NCI-H1694 treated with DMSO at 0.1 percent for 48 hours (cell line): ENCODE results near the gene PC.

ENCODE experiments used
- DNase-seq: peaks from one replicate; lab custom pipeline; 2025; lab: John Stamatoyannopoulos, UW

Gene PC

DNA sequence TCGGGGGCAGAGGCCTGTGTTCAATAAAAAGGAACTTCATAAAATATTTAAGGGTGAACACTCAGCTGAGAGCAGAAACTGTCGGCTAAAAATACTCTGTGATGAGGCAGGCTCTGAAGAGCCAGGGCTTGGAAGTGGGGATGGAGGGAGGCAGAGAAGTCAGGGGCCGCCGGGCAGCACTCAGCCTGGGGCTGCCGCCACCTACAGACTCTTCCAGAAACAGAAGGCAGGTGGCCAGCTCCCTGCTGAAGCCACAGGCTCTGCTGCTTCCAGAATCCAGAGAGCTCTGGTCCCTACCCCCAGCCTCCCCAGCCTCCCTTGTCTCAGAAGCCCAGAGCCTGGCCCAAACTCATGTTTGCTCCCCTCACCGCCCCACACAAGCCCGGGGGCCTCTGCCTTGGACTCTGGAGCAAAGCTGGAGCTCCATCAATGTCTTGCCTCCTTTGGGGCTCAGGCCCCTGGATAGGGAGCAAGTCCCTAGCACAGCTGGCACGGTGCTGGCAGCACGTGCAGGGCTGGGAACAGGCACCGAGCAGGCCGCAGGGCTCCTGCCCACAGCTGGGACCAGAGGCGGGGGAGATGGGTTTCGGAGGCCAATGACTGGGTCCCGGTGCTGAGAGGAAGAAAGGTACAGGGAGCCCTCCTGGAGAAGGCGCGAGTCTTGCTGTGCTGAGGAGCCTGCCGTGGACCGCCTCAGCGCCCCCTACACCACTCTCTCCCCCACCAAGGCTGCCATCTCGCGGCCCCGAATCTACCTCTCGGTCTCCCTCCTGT lies 93.1 kb downstream of the PC start:
- DNase-seq = no peak

GRCh38 chr11:66864172-66864901 lies 93.8 kb downstream of the PC start:
- no peak for DNase-seq

GRCh38 chr11:66863428-66864125 lies 94.6 kb downstream of the PC start:
- DNase-seq = no peak

GRCh38 chr11:66862559-66863037 lies 95.6 kb downstream of the PC start:
- DNase-seq = no peak

DNA sequence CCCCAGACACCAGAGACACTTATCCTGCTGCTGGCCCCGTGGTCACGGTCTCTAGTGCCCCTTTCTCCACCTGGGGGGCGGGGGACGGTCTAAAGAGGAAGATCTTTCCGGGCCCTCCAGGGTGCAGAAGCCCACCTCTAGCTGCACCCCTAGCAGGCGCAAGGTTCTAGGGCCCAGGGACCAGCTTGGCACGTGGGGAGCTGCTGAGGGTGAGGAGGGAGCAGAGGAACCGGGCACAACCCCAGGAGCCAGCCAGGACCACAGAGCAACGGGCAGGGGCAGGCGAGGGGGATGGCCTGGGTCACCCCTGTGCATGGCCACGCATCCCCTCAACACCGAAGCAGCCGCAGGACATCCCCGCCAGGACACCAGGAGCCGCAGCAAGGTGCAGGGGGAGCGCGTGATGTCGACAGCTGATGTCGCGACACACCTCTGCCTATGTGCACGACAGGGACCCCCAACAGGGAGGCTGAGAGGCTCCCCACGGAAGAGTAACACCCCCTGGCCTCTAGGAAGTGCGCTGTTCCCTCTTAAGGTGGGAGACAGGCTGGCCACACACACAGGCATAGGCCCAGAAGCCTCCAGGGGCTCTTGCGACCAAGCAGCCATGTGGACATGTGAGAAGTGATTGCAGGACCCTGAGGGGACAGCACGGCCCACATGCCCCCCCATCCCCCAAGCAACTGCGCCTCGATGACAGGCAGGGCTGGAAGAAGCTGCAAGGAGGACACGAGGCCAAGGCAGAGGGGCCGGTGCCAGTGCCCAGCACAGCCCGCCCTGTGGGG lies 96.2 kb downstream of the PC start:
- DNase-seq = no peak

DNA sequence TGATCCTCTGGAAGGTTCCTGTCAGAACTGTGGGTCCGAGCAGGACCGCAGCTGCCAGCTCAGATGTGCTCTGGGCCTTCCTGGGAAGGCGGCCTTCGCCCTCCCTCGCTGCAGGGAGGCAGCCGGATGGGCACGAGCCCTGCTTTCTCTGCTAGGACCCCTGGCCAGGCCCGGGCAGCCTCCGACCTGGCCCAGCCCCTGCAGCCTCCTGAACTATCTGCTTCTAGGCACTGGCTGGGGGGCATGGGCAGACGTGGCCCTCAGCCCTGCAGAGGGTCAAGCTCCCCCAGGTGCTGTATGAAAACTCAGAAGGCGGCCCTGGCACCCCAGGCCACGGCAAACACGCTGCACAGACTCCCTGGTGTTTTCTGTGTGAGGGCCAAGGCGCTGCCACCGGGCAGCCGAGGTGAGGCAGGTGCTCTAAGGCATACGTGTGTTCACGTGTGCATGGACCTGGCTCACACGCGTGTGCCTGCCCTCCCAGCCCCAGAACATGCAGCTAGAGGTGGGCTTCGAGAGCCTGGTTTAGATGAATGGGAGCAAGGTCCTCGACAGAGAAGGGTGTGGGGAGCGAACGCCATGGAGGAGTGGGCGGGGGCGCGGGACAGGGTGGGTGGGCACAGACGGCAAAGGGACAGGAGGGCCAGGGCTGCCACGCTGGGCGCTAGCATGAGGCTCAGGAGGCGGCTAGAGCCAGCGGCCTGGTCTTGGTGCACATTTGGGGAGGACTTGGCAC lies 97.0 kb downstream of the PC start:
- DNase-seq = no peak

- no peak for DNase-seq
Observed at GRCh38 chr11:66860449-66860831, 97.7 kb downstream of the PC start.

- no peak for DNase-seq
Observed at GRCh38 chr11:66859686-66860448, 98.3 kb downstream of the PC start.

DNA sequence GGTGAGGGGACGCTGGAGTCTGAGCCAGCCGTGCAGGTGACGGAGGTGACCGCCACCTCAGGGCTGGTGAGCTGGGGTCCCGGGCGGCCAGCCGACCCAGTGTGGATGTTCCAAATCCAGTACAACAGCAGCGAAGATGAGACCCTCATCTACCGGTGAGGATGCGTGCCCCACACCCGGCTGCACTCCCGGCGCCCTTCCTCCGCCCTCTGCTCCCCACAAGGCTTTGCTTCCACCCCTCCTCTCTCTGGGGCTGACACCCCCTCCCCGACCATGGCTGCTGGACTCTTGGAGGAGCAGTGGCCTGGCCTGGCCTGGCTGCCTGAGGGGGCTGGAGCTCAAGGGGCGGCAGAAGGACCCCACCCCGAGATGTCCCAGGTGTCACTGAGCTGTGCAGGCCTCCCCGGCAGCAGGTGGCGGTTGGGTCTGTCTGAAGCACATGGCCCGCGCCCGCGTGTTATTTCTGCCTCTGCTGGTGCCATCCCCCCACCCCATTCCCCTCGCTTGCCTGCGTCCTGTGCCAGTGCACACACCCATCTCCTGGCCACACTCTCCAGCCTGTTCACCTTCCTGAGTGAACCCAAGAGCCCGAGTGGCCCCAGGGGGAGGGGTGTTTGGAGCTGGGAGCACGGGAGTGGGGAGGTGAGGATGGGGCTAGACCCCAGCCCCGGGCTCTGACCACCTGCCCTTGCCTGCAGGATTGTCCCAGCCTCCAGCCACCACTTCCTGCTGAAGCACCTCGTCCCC lies 99.1 kb downstream of the PC start:
- no peak for DNase-seq

DNA sequence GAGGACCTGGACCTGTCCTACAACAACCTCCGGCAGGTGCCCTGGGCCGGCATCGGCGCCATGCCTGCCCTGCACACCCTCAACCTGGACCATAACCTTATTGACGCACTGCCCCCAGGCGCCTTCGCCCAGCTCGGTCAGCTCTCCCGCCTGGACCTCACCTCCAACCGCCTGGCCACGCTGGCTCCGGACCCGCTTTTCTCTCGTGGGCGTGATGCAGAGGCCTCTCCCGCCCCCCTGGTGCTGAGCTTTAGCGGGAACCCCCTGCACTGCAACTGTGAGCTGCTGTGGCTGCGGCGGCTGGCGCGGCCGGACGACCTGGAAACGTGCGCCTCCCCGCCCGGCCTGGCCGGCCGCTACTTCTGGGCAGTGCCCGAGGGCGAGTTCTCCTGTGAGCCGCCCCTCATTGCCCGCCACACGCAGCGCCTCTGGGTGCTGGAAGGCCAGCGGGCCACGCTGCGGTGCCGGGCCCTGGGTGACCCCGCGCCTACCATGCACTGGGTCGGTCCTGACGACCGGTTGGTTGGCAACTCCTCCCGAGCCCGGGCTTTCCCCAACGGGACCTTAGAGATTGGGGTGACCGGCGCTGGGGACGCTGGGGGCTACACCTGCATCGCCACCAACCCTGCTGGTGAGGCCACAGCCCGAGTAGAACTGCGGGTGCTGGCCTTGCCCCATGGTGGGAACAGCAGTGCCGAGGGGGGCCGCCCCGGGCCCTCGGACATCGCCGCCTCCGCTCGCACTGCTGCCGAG lies 99.8 kb downstream of the PC start:
- DNase-seq = no peak

DNA sequence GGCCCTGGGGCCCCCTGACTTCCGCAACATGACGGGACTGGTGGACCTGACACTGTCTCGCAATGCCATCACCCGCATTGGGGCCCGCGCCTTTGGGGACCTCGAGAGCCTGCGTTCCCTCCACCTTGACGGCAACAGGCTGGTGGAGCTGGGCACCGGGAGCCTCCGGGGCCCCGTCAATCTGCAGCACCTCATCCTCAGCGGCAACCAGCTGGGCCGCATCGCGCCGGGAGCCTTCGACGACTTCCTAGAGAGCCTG lies 100.3 kb downstream of the PC start:
- no peak for DNase-seq

GRCh38 chr11:66857234-66857926 lies 100.8 kb downstream of the PC start:
- no peak for DNase-seq

DNA sequence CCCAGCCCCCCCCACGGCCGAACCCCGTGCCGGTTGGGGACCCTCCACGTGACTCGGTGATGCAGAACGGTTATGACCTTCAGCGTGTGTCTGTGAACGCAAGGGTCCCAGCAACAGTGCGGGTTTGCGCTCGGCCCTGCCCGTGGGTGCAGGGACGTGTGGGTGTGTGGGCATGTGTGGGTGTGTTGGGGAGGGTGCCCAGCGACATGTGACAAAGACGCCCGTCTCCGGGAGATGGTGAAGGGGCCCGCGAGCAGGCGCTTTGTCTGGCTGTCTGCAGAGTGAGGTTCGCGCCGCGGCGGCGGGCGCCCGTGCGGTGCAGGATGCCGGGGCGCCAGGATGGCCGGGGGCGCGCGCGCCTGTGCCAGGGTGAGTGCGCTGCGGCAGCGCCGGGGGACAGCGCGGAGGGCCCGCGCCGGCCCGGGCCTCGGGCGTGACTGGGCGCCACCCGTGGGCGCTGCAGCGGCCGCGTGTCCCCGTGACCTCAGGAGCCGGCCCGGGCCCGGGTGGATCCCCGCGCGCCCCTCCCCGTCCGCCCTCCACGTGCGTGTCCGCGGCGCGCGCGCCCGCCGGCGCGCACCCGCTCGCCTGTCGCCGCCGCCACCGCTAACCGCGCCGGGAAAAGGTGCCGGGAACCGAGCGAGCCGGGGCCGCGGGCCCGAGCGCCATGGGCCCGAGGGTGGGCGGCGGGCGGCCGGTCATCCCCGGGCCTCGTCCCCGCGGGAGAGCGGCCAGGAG lies 101.5 kb downstream of the PC start, which contains the start of gene LRFN4:
Gene LRFN4 (plus strand): TSS at position 569 of the 738 bp plus-strand sequence. CDS start 681 bp downstream, outside the sequence.
- DNase-seq = no peak

- DNase-seq = peak; percentile 60
Observed at GRCh38 chr11:66855574-66856495, 102.3 kb downstream of the PC start.

DNA sequence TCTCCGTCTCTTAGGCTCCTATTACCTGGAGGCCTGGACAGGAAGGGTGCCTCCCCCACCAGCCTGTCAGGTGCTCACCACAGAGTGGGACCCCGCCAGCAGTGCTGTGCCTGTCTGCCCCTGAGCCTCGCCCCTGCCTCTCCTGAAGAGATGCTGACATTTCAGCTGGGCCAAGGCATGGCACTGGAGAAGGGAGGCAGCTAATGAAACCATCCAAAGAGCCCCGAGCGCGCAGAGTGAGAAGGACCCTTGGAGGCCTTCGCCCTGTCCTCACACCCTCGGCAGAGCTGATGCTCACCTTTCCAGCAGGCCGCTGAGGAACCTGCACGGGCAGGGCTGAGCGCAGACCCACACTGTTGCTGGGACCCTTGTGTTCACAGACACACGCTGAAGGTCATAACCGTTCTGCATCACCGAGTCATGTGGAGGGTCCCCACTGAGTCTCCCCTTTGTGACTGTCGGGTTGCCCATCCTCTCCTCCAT lies 103.4 kb downstream of the PC start:
- no peak for DNase-seq

DNA sequence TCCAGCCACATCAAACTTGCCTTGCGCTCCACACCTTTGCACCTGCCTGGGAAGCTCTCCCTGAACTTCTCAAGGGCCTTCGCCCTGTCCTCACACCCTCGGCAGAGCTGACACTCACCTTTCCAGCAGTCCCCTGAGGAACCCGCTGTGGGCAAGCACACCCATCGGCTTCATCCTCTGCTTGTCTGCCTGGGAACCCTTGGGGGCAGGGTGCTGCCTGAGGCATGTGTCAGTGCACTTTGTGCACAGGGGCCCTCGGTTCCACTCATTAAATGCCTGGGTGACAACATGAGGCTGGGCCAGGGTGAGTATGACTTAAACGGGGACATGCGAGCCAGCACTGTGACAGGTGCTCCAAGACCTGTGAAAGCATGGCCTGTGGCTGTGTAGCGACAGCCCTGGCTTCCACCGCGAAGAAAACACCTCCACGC lies 103.9 kb downstream of the PC start:
- DNase-seq = no peak
